C4-2B (cell line): Measurements from ENCODE around the gene TUBB2A.

ENCODE experiments used
- ZFX ChIP-seq: fragments of 450-650 bp; IDR thresholded peaks from 2 replicates; pipeline ENCODE4 v1.6.1; 2017
- TF ChIP-seq, protein P1 (sequence below): fragments of 450-650 bp; conservative IDR thresholded peaks from 2 replicates; pipeline ENCODE4 v1.5.1; 2017; ENCODE audit warnings: mild to moderate bottlenecking

GRCh38 chr6:3143158-3143557 is 14.2 kb downstream of the TUBB2A start:
- TF ChIP-seq, protein P1, sequence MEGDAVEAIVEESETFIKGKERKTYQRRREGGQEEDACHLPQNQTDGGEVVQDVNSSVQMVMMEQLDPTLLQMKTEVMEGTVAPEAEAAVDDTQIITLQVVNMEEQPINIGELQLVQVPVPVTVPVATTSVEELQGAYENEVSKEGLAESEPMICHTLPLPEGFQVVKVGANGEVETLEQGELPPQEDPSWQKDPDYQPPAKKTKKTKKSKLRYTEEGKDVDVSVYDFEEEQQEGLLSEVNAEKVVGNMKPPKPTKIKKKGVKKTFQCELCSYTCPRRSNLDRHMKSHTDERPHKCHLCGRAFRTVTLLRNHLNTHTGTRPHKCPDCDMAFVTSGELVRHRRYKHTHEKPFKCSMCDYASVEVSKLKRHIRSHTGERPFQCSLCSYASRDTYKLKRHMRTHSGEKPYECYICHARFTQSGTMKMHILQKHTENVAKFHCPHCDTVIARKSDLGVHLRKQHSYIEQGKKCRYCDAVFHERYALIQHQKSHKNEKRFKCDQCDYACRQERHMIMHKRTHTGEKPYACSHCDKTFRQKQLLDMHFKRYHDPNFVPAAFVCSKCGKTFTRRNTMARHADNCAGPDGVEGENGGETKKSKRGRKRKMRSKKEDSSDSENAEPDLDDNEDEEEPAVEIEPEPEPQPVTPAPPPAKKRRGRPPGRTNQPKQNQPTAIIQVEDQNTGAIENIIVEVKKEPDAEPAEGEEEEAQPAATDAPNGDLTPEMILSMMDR: no peak
- TF ChIP-seq ZFX: no peak
